Measurements from ENCODE around the gene SPATS2L. TPM values are rescaled to one million over a fixed set of nuclear protein-coding genes. Genes with fewer than 3 reads are reported as not detected.

The SPATS2L gene
- total RNA-seq, 1 experiment from 2014 or later: 174 TPM

GRCh38 chr2:200422532-200423261, 116.2 kb downstream of the SPATS2L start:
- peak overlapping the region; percentile 24 for H3K27ac ChIP-seq (ENCODE audit: low read length)
- BruUV-seq (replicated peaks): no TSS peak
- 0 out of 2 replicates have a peak, but pooled peaks cover 4% of the 10 kb centered on the region for H3K79me2 ChIP-seq (ENCODE audit: low read length)
- H3K9me2 ChIP-seq (replicated peaks; ENCODE audit: low read length): no peaks in the 10 kb centered on the region
- H3K4me2 ChIP-seq (ENCODE audit: low read length): no peak overlapping the region
- H3K4me3 ChIP-seq (ENCODE audit: low read length): no peak overlapping the region
- DNase-seq (peak; percentile 46), ATAC-seq (peak; percentile 27; the same call in 1 of the 2 replicates)
- H4K20me1 ChIP-seq (ENCODE audit: low read length): no peaks in the 10 kb centered on the region
- H2AFZ ChIP-seq (ENCODE audit: low read length): no peak overlapping the region
- peaks cover 26% of the 10 kb centered on the region for H3K4me1 ChIP-seq (ENCODE audit: insufficient read depth, low read length)
- no peaks in the 10 kb centered on the region for H3F3A ChIP-seq (ENCODE audit: low read length, unreplicated experiment)
- H3K9me3 ChIP-seq (ENCODE audit: low read length): no peaks in the 10 kb centered on the region
- intact Hi-C loops (cut with micrococcal nuclease): no loop called here
- H3K9ac ChIP-seq (ENCODE audit: low read length): no peak overlapping the region
- peaks cover 52% of the 10 kb centered on the region for H3K36me3 ChIP-seq (ENCODE audit: low read depth, low read length)
- POLR2A ChIA-PET (ENCODE audit: unreplicated experiment): no interaction called here
- CTCF ChIA-PET: no interaction called here
- H3K27me3 ChIP-seq (ENCODE audit: low read length): no peaks in the 10 kb centered on the region
- TF ChIP-seq EZH2 (IDR thresholded peaks at IDR 0.05; ENCODE audit: low read length, unreplicated experiment): no peak
- TF ChIP-seq EZH2phosphoT487 (IDR thresholded peaks at IDR 0.05; ENCODE audit: borderline replicate concordance, low read length): no peak
- peak; percentile 37; the same call in 1 of the 2 replicates for TF ChIP-seq CTCF (conservative IDR thresholded peaks at IDR 0.05; ENCODE audit: low read depth, low read length)

- BruUV-seq (replicated peaks): no TSS peak
- H3K4me3 ChIP-seq (ENCODE audit: low read length): no peak overlapping the region
- H3K79me2 ChIP-seq (ENCODE audit: low read length): 0 out of 2 replicates have a peak, but pooled peaks cover 4% of the 10 kb centered on the region
- H3K4me1 ChIP-seq (ENCODE audit: insufficient read depth, low read length): peaks cover 26% of the 10 kb centered on the region
- ChIA-PET POLR2A (ENCODE audit: unreplicated experiment) (no interaction called here), CTCF (no interaction called here)
- intact Hi-C loops (cut with micrococcal nuclease): no loop called here
- peaks cover 52% of the 10 kb centered on the region for H3K36me3 ChIP-seq (ENCODE audit: low read depth, low read length)
- no peak for ATAC-seq
- H3K27ac ChIP-seq (ENCODE audit: low read length): no peak overlapping the region
- H4K20me1 ChIP-seq (ENCODE audit: low read length): no peaks in the 10 kb centered on the region
- H3K9me2 ChIP-seq (replicated peaks; ENCODE audit: low read length): no peaks in the 10 kb centered on the region
- no peak overlapping the region for H3K4me2 ChIP-seq (ENCODE audit: low read length)
- no peak for DNase-seq
- no peak for TF ChIP-seq CTCF (conservative IDR thresholded peaks at IDR 0.05; ENCODE audit: low read depth, low read length)
- TF ChIP-seq EZH2phosphoT487 (IDR thresholded peaks at IDR 0.05; ENCODE audit: borderline replicate concordance, low read length): no peak
- no peak for TF ChIP-seq EZH2 (IDR thresholded peaks at IDR 0.05; ENCODE audit: low read length, unreplicated experiment)
- H3F3A ChIP-seq (ENCODE audit: low read length, unreplicated experiment): no peaks in the 10 kb centered on the region
- no peaks in the 10 kb centered on the region for H3K9me3 ChIP-seq (ENCODE audit: low read length)
- H2AFZ ChIP-seq (ENCODE audit: low read length): no peak overlapping the region
- H3K9ac ChIP-seq (ENCODE audit: low read length): no peak overlapping the region
- H3K27me3 ChIP-seq (ENCODE audit: low read length): no peaks in the 10 kb centered on the region
Measured at GRCh38 chr2:200423541-200423940, 117.0 kb downstream of the SPATS2L start.
